SJCRH30 (cell line): Measurements from ENCODE around the gene MRPL37. TPM values are rescaled to one million over a fixed set of nuclear protein-coding genes. Genes with fewer than 3 reads are reported as not detected.
A peak's percentile ranks its signal among the peaks of the same experiment; 100 is the strongest.
"Not testable (repeated sequence)": the region's sequence is repeated elsewhere in the genome, so short reads cannot be mapped to it uniquely, and the experiment has no call there.

ENCODE experiments used
- DNase-seq, 2 experiments: peaks; one replicate each; pipeline ENCODE4 v3.0.0-alpha.2; 2015 to 2020
- H3K27ac ChIP-seq: fragments of 250-450 bp; sonication (Bioruptor Pico); 2 replicates; pipeline ENCODE4 v1.5.1; 2020; ENCODE audit warnings: mild to moderate bottlenecking, moderate library complexity
- H3K27me3 ChIP-seq: fragments of 250-450 bp; sonication (Bioruptor Pico); 2 replicates; pipeline ENCODE4 v1.5.1; 2020; ENCODE audit warnings: mild to moderate bottlenecking, moderate library complexity
- H3K36me3 ChIP-seq: fragments of 250-450 bp; sonication (Bioruptor Pico); 2 replicates; pipeline ENCODE4 v1.5.1; 2020; ENCODE audit warnings: mild to moderate bottlenecking, moderate library complexity
- H3K4me1 ChIP-seq: fragments of 250-450 bp; sonication (Bioruptor Pico); 2 replicates; pipeline ENCODE4 v1.5.1; 2020; ENCODE audit warnings: mild to moderate bottlenecking, moderate library complexity
- H3K4me3 ChIP-seq: fragments of 250-450 bp; sonication (Bioruptor Pico); 2 replicates; pipeline ENCODE4 v1.5.1; 2020; ENCODE audit warnings: mild to moderate bottlenecking, moderate library complexity
- H3K9me3 ChIP-seq: fragments of 250-450 bp; sonication (Bioruptor Pico); replicated peaks from 2 replicates; pipeline ENCODE4 v1.5.1; 2020; ENCODE audit warnings: mild to moderate bottlenecking, moderate library complexity
- total RNA-seq: library from RNA; depleted of rRNA; stranded (reverse); fragments of >200 nt; shearing (Covaris generic); gene quantifications from 2 replicates; pipeline ENCODE4 v1.2.3, GENCODE V29; 2014

Gene MRPL37
- total RNA-seq, 1 experiment from 2014 or later = 139 TPM

GRCh38 chr1:54186056-54186455 lies 13.9 kb upstream of the MRPL37 start:
- H3K9me3 ChIP-seq = no peaks in the 10 kb centered on the region
- no peaks in the 10 kb centered on the region; the same call in 1 of the 2 replicates for H3K4me1 ChIP-seq
- no peaks in the 10 kb centered on the region for H3K27me3 ChIP-seq
- DNase-seq = no peak
- no peak overlapping the region for H3K27ac ChIP-seq
- no peaks in the 10 kb centered on the region; the same call in 1 of the 2 replicates for H3K36me3 ChIP-seq
- H3K4me3 ChIP-seq = no peak overlapping the region

DNA sequence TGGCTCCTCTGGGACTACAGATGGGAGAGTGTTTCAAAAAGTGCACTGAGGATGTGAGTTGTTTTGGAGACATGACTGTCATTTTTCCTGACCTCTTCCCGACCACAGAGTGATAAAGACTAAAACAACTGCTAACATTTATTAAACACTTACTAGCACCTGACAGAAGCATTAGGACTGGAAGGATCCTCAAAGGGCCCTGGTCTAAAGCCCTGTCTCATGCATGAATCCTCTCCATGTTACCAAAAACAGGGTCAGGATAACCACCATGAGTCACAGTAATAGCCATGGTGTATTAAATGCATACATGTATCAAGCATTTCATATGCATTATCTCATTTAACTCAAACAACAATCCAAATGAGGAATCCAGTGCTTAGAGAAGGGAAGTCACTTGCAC lies 11.7 kb upstream of the MRPL37 start:
- Histone ChIP-seq H3K9me3 (no peaks in the 10 kb centered on the region), H3K27me3 (no peaks in the 10 kb centered on the region), H3K4me3 (no peak overlapping the region), H3K36me3 (no peaks in the 10 kb centered on the region), H3K27ac (no peak overlapping the region), H3K4me1 (no peaks in the 10 kb centered on the region)
- no peak for DNase-seq

GRCh38 chr1:54190526-54190925 lies 9.4 kb upstream of the MRPL37 start:
- no peaks in the 10 kb centered on the region for H3K27me3 ChIP-seq
- no peak overlapping the region for H3K4me3 ChIP-seq
- no peaks in the 10 kb centered on the region for H3K9me3 ChIP-seq
- H3K27ac ChIP-seq = no peak overlapping the region
- DNase-seq = no peak
- no peaks in the 10 kb centered on the region for H3K36me3 ChIP-seq
- H3K4me1 ChIP-seq = no peaks in the 10 kb centered on the region

GRCh38 chr1:54191525-54191924 lies 8.4 kb upstream of the MRPL37 start:
- Histone ChIP-seq H3K9me3 (no peaks in the 10 kb centered on the region), H3K4me3 (no peak overlapping the region), H3K36me3 (no peaks in the 10 kb centered on the region), H3K27ac (no peak overlapping the region), H3K27me3 (no peaks in the 10 kb centered on the region), H3K4me1 (no peaks in the 10 kb centered on the region)
- DNase-seq = no peak

- no peaks in the 10 kb centered on the region for H3K27me3 ChIP-seq
These were observed 6.5 kb upstream of the MRPL37 start for GRCh38 chr1:54193453-54193852.

GRCh38 chr1:54199151-54199764 lies 709 bp upstream of the MRPL37 start:
- DNase-seq = no peak
- peak overlapping the region; percentile 83 for H3K4me3 ChIP-seq
- H3K27ac ChIP-seq = no peak overlapping the region; the same call in 1 of the 2 replicates
- peaks cover 3% of the 10 kb centered on the region for H3K4me1 ChIP-seq
- peaks cover 8% of the 10 kb centered on the region for H3K36me3 ChIP-seq
- H3K9me3 ChIP-seq = no peaks in the 10 kb centered on the region
- H3K27me3 ChIP-seq = no peaks in the 10 kb centered on the region

More at GRCh38 chr1:54193453-54193852, 6.5 kb upstream of the MRPL37 start:
- H3K9me3 ChIP-seq = no peaks in the 10 kb centered on the region
- no peak for DNase-seq
- H3K4me3 ChIP-seq = no peak overlapping the region
- no peaks in the 10 kb centered on the region for H3K4me1 ChIP-seq
- no peak overlapping the region for H3K27ac ChIP-seq
- H3K36me3 ChIP-seq = no peaks in the 10 kb centered on the region

GRCh38 chr1:54200519-54200997 lies 591 bp downstream of the MRPL37 start:
- Histone ChIP-seq H3K4me3 (peak overlapping the region; percentile 83), H3K27me3 (no peaks in the 10 kb centered on the region), H3K36me3 (peaks cover 20% of the 10 kb centered on the region), H3K4me1 (peaks cover 3% of the 10 kb centered on the region), H3K27ac (peak overlapping the region; percentile 65), H3K9me3 (no peaks in the 10 kb centered on the region)
- DNase-seq = no peak

DNA sequence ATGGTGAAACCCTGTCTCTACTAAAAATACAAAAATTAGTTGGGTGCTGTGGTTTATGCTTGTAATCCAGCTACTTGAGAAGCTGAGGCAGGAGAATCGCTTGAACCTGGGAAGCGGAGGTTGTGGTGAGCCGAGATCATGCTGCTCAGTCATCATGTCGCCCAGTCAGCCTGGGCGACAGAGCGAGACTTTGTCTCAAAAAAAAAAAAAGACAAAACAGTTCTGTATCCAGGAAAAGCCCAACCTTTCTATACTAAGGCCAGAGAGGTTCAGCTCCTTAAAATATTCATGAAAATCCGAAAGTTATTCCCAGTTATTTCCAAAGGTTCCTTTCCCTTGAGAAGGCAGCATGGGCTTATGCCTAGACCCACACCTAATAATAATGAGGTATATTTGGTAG lies 4.2 kb downstream of the MRPL37 start:
- no peak for DNase-seq
- H3K4me1 ChIP-seq = peaks cover under 1% of the 10 kb centered on the region
- H3K27ac ChIP-seq = no peak overlapping the region
- no peaks in the 10 kb centered on the region for H3K27me3 ChIP-seq
- no peak overlapping the region for H3K4me3 ChIP-seq
- peaks cover 46% of the 10 kb centered on the region for H3K36me3 ChIP-seq
- H3K9me3 ChIP-seq = no peaks in the 10 kb centered on the region

- Histone ChIP-seq H3K27me3 (no peaks in the 10 kb centered on the region), H3K4me3 (no peak overlapping the region), H3K4me1 (no peaks in the 10 kb centered on the region), H3K36me3 (peaks cover 72% of the 10 kb centered on the region), H3K9me3 (no peaks in the 10 kb centered on the region), H3K27ac (no peak overlapping the region)
- DNase-seq = no peak
These were observed 7.3 kb downstream of the MRPL37 start for GRCh38 chr1:54207287-54207686.

- H3K4me1 ChIP-seq, H3K4me3 ChIP-seq: not testable (repeated sequence)
- peaks cover 75% of the 10 kb centered on the region for H3K36me3 ChIP-seq
These were observed 7.9 kb downstream of the MRPL37 start for GRCh38 chr1:54207896-54208295.

DNA sequence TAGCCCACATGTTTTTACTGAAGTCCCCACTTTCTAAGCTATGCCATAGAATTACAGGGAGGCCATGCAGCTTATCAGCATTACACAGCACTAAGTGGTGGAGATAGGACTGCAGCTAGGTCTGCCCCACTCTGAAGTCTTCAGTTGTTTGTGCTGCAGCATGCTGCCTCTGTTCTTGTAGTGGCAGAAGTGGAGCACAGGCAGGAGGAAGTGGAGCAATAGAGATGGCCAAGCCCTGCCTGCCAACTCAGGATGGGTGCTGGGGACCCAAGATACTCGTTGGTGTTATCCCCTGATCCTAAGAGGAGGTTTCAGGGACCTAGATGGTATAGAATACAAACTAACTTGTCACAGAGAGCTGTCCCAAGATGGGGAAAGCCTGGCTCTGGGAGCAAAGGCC lies 12.9 kb downstream of the MRPL37 start:
- Histone ChIP-seq H3K36me3 (peaks cover 87% of the 10 kb centered on the region), H3K4me3 (no peak overlapping the region)
- DNase-seq = no peak

More at GRCh38 chr1:54207896-54208295, 7.9 kb downstream of the MRPL37 start:
- H3K9me3 ChIP-seq, H3K27ac ChIP-seq, DNase-seq, H3K27me3 ChIP-seq: not testable (repeated sequence)

GRCh38 chr1:54215523-54215922 lies 15.6 kb downstream of the MRPL37 start:
- Histone ChIP-seq H3K36me3 (peaks cover 78% of the 10 kb centered on the region), H3K27me3 (no peaks in the 10 kb centered on the region)
- DNase-seq = no peak

More for the DNA sequence above, 12.9 kb downstream of the MRPL37 start:
- H3K4me1 ChIP-seq = no peaks in the 10 kb centered on the region
- H3K9me3 ChIP-seq = no peaks in the 10 kb centered on the region
- H3K27me3 ChIP-seq = no peaks in the 10 kb centered on the region
- no peak overlapping the region for H3K27ac ChIP-seq

DNA sequence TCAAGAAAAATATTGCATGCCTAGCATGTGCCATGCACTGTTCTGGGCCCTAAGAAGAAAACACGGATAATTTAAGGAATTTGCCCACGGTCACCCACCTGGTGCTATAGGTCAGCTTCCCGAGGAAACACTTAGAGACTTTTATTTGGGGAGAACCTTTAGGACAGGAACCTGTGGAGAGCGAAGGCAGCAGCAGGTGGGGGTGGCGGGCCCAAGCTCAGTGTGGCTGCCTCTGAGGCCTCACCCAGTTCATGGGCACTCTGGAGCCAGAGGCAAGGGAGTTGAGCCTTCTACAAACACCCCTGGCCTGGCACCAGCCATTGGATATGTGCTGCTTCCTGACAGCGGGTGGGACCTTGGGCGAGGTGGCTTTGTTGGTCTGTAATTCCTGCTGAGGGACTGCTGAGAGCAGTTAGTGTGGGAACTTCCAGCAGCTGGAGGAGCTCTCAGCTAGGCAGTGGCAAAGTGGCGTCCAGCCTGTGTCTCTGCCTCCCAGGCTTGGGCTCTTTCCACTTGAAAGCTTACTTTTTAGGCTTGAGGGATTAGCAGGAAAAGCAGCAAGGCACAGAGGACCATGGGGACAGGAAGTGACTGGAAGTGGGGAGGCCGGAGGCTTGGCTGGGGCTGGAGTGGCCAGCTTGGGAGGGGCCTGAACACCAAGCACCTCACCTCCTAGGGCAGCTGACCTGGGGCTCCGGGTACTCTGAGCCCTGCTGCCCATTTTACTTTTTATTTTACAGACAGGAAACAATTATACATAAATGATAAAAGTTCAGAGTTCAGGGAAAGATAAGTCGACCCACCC lies 19.1 kb downstream of the MRPL37 start:
- H3K36me3 ChIP-seq = peaks cover 43% of the 10 kb centered on the region
- no peak overlapping the region for H3K27ac ChIP-seq
- H3K4me1 ChIP-seq = peaks cover 21% of the 10 kb centered on the region
- H3K9me3 ChIP-seq = no peaks in the 10 kb centered on the region
- H3K27me3 ChIP-seq = no peaks in the 10 kb centered on the region
- peak in 1 of 2 experiments; percentile 47 for DNase-seq
- H3K4me3 ChIP-seq = no peak overlapping the region

More at GRCh38 chr1:54215523-54215922, 15.6 kb downstream of the MRPL37 start:
- no peaks in the 10 kb centered on the region for H3K9me3 ChIP-seq
- H3K4me3 ChIP-seq = no peak overlapping the region
- peaks cover 15% of the 10 kb centered on the region for H3K4me1 ChIP-seq
- no peak overlapping the region for H3K27ac ChIP-seq

- Histone ChIP-seq H3K36me3 (peaks cover 37% of the 10 kb centered on the region), H3K27me3 (no peaks in the 10 kb centered on the region), H3K4me3 (no peak overlapping the region), H3K27ac (no peak overlapping the region), H3K4me1 (peaks cover 21% of the 10 kb centered on the region), H3K9me3 (no peaks in the 10 kb centered on the region)
- no peak for DNase-seq
These were observed 19.7 kb downstream of the MRPL37 start for GRCh38 chr1:54219688-54220003.

DNA sequence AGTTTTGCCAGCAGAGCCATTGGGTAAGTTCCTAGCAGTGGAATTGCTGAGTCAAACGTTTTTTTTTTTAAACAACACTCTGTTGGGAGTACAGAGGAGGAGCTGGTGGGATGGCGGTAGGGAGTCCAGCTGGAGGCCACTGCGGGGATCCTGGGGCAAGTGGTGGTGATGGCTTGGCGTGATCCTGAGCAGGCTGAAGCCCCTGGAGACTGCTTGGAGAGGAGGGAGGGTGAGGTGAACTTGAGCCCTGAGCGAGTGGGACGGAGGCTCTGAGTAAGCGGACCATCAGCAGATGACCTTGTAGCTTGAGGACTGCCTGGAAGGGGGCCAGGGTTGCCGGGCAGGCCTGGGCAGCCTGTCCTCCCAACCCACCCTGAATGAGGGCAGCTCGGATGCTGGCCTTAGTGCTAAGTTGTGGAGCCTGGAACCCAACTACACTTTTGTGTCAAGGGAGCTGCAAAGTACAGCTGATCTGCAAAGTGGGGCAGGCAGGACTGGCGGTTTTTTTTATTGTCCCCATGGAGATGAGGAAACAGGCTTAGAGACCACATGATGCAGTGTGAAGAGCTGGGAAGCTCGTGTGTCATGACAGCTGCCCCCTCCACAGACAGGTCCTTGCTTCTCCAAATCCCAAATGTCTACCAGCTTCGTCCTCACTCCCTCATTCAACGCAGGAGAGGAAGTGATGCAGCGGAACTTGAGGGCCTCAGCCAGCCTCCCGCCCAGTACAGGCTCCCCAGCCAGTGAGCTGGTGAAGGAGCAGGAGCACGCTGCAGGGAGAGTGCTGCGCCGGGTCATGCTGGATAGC lies 20.2 kb downstream of the MRPL37 start:
- H3K4me3 ChIP-seq = no peak overlapping the region
- DNase-seq = peak; percentile 81 to 87

More for the DNA sequence above, 20.2 kb downstream of the MRPL37 start:
- Histone ChIP-seq H3K27me3 (no peaks in the 10 kb centered on the region), H3K36me3 (peaks cover 32% of the 10 kb centered on the region), H3K9me3 (no peaks in the 10 kb centered on the region), H3K4me1 (peaks cover 21% of the 10 kb centered on the region), H3K27ac (peak overlapping the region; percentile 28)
